ENCODE data around the gene ATP5PD. TPM values are rescaled to one million over a fixed set of nuclear protein-coding genes. Genes with fewer than 3 reads are reported as not detected.

Gene ATP5PD
- total RNA-seq, 1 donor from 2014 or later, result 133 TPM

DNA sequence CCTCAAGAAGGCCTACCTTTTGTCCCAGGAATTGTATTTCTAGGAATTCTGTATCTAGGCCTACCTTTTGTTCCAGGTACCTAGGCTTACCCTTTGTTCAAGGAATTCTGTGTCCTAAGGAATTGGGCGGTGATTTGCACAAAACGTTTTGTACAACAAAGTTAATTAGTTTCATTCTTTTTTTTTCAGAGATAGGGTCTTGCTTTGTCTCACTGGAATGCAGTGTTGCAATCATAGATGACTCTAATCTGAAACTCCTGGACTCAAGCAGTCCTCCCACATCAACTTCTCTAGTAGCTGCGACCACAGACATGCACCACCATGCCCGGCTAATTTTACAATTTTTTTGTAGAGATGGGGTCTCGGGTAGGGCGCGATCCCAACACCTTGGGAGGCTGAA lies 52.3 kb downstream of the ATP5PD start:
- H3K9me3 ChIP-seq, result no peaks in the 10 kb centered on the region
- H3K4me1 ChIP-seq, result no peaks in the 10 kb centered on the region
- no peaks in the 10 kb centered on the region for H3K27me3 ChIP-seq
- H3K4me3 ChIP-seq, result no peak overlapping the region
- intact Hi-C loops (cut with DNase I), result no loop called here
- H3K27ac ChIP-seq, result no peak overlapping the region
- no peak for DNase-seq (ENCODE audit: low spot score in 2 of 2)
- H3K36me3 ChIP-seq, result peaks cover under 1 to 2% of the 10 kb centered on the region in 2 donors
- TF ChIP-seq, protein P1, sequence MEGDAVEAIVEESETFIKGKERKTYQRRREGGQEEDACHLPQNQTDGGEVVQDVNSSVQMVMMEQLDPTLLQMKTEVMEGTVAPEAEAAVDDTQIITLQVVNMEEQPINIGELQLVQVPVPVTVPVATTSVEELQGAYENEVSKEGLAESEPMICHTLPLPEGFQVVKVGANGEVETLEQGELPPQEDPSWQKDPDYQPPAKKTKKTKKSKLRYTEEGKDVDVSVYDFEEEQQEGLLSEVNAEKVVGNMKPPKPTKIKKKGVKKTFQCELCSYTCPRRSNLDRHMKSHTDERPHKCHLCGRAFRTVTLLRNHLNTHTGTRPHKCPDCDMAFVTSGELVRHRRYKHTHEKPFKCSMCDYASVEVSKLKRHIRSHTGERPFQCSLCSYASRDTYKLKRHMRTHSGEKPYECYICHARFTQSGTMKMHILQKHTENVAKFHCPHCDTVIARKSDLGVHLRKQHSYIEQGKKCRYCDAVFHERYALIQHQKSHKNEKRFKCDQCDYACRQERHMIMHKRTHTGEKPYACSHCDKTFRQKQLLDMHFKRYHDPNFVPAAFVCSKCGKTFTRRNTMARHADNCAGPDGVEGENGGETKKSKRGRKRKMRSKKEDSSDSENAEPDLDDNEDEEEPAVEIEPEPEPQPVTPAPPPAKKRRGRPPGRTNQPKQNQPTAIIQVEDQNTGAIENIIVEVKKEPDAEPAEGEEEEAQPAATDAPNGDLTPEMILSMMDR (IDR thresholded peaks at IDR 0.05), result no peak

DNA sequence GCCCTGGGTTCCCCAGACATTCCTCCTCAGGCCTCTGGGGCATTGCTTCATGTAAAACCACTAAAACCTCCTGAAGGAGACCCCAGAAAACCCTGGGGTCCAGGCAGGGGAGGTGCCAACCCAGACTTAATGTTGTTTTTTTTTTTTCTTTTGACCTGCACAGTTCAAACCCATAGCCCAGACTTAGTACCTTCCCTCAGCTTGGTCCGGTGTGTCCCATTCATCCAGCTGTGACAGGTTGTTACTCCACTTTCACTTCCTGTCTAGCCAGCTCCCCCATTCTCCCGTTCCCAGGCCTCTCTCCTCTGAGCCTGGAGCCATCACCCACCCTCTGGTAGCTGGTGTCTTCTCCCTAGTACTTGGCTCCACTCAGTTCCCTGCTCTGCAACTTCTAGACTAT lies 54.5 kb downstream of the ATP5PD start:
- H3K9me3 ChIP-seq, result no peaks in the 10 kb centered on the region
- no peak for DNase-seq (ENCODE audit: low spot score in 2 of 2)
- no peak overlapping the region for H3K27ac ChIP-seq
- TF ChIP-seq, protein P1 (IDR thresholded peaks at IDR 0.05), result no peak
- peaks cover 3% of the 10 kb centered on the region in 2 donors for H3K4me1 ChIP-seq
- H3K4me3 ChIP-seq, result no peak overlapping the region
- no peaks in the 10 kb centered on the region for H3K36me3 ChIP-seq
- H3K27me3 ChIP-seq, result no peaks in the 10 kb centered on the region
- intact Hi-C loops (cut with DNase I), result no loop called here

DNA sequence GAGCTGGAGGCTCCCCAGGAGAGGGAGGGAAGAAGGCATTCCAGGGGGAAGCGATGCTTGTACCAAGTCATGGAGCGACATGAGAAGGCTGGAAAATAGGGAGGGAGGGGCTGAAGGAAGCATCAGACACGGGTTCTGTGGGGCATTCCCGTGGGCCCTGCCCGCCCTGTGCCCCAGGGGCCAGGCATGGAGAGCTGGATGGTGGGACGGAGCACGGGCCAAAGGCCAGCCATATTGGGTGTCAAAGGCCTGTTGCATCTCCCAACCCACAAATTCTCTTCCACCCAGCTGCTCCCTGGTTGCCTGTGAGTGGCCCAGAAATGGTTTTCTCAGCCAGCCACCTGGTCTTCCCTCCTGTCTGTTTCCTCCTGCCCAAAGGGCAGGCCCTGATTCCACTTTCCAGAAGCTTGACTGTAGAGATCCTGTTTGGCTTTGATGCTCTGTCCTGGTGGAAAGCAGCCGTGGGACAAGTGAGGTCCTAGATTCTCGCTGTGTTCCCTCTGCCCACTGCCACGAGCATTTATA lies 56.1 kb downstream of the ATP5PD start:
- TF ChIP-seq, protein P1 (IDR thresholded peaks at IDR 0.05), result no peak
- intact Hi-C loops (cut with DNase I), result no loop called here
- Histone ChIP-seq H3K4me3 (no peak overlapping the region), H3K9me3 (no peaks in the 10 kb centered on the region), H3K27me3 (no peaks in the 10 kb centered on the region), H3K36me3 (no peaks in the 10 kb centered on the region), H3K27ac (no peak overlapping the region), H3K4me1 (peaks cover 3 to 6% of the 10 kb centered on the region in 2 donors)
- no peak for DNase-seq (ENCODE audit: low spot score in 2 of 2)

Other genes starting within 250 kb of the ATP5PD start
- not detected for gene GRIN2C, start 187.1 kb downstream of the ATP5PD start, total RNA-seq
- gene FDXR, start 174.0 kb downstream of the ATP5PD start, total RNA-seq, result 93.1 TPM
- not detected for gene FADS6, start 153.3 kb downstream of the ATP5PD start, total RNA-seq
- not detected for gene USH1G, start 123.7 kb downstream of the ATP5PD start, total RNA-seq
- not detected for gene OTOP2, start 122.7 kb downstream of the ATP5PD start, total RNA-seq
- gene OTOP3, start 111.1 kb downstream of the ATP5PD start, total RNA-seq, result not detected
- gene HID1, start 74.2 kb downstream of the ATP5PD start, total RNA-seq, result 103 TPM
- 54.7 TPM for gene CDR2L, start 59.3 kb downstream of the ATP5PD start, total RNA-seq
- gene MRPL58, start 34.3 kb downstream of the ATP5PD start, total RNA-seq, result 14.5 TPM
- 31.4 TPM for gene KCTD2, start 256 bp upstream of the ATP5PD start, total RNA-seq
- 101 TPM for gene SLC16A5, start 41.0 kb upstream of the ATP5PD start, total RNA-seq
- gene ARMC7, start 63.0 kb upstream of the ATP5PD start, total RNA-seq, result 1.4 TPM
- gene NT5C, start 84.8 kb upstream of the ATP5PD start, total RNA-seq, result 18.3 TPM
- 23.0 TPM for gene JPT1, start 107.5 kb upstream of the ATP5PD start, total RNA-seq
- gene SUMO2, start 136.0 kb upstream of the ATP5PD start, total RNA-seq, result 23.9 TPM
- gene NUP85, start 158.7 kb upstream of the ATP5PD start, total RNA-seq, result 38.1 TPM
- 84.6 TPM for gene GGA3, start 214.6 kb upstream of the ATP5PD start, total RNA-seq
- gene MRPS7, start 214.9 kb upstream of the ATP5PD start, total RNA-seq, result 24.1 TPM
- 32.4 TPM for gene MIF4GD, start 224.3 kb upstream of the ATP5PD start, total RNA-seq
- 1.3 TPM for gene SLC25A19, start 242.5 kb upstream of the ATP5PD start, total RNA-seq